ENCODE data around the gene SLC5A3.

- TF ChIP-seq POLR2A (IDR thresholded peaks at IDR 0.05): no peak
- TF ChIP-seq CTCF (IDR thresholded peaks at IDR 0.05): no peak
Measured at GRCh38 chr21:34075091-34075425, 1.7 kb downstream of the SLC5A3 start.
